Liver (tissue), 9 donors: ENCODE data around the gene LRCH4. TPM values are rescaled to one million over a fixed set of nuclear protein-coding genes. Genes with fewer than 3 reads are reported as not detected.
A peak's percentile ranks its signal among the peaks of the same experiment; 100 is the strongest.

Experiments
- DNase-seq: peaks from one replicate; pipeline ENCODE4 v3.0.0-alpha.2; 2017; ENCODE audit warnings: low spot score
- H3K27ac ChIP-seq, 2 donors: one replicate each; pipeline ENCODE4 v1.7.0; 2013; ENCODE audit warnings: inconsistent platforms in 2 of 2, low read length in 2 of 2, control low read depth in 1 of 2, low read depth in 1 of 2, mild to moderate bottlenecking in 1 of 2
- H3K27me3 ChIP-seq, 4 donors: one replicate each; pipeline versions ENCODE4 v1.6.1 to v1.7.0; 2013; ENCODE audit warnings: low read length in 3 of 4, inconsistent platforms in 1 of 4, mild to moderate bottlenecking in 1 of 4, moderate library complexity in 1 of 4; ENCODE audit not compliant: control insufficient read depth in 4 of 4, insufficient read depth in 4 of 4
- H3K36me3 ChIP-seq, 4 donors: one replicate each; pipeline versions ENCODE4 v1.6.1 to v1.7.0; 2013; ENCODE audit warnings: low read length in 3 of 4, mild to moderate bottlenecking in 3 of 4, low read depth in 1 of 4, moderate library complexity in 1 of 4; ENCODE audit not compliant: control insufficient read depth in 4 of 4, insufficient read depth in 3 of 4
- H3K4me1 ChIP-seq, 4 donors: one replicate each; pipeline versions ENCODE4 v1.6.1 to v1.7.0; 2013; ENCODE audit warnings: low read length in 3 of 4, mild to moderate bottlenecking in 3 of 4, moderate library complexity in 1 of 4; ENCODE audit not compliant: control insufficient read depth in 4 of 4, insufficient read depth in 4 of 4
- H3K4me3 ChIP-seq, 3 donors: one replicate each; pipeline versions ENCODE4 v1.6.1 to v1.7.0; 2013; ENCODE audit warnings: low read length in 3 of 3, control low read depth in 1 of 3, low read depth in 1 of 3, mild to moderate bottlenecking in 1 of 3
- H3K9ac ChIP-seq, 2 donors: one replicate each; pipeline ENCODE4 v1.7.0; 2013; ENCODE audit warnings: low read length in 2 of 2, mild to moderate bottlenecking in 2 of 2, moderate library complexity in 2 of 2, control low read depth in 1 of 2, low read depth in 1 of 2
- H3K9me3 ChIP-seq, 4 donors: one replicate each; pipeline versions ENCODE4 v1.6.1 to v1.7.0; 2013; ENCODE audit warnings: low read length in 3 of 4; ENCODE audit not compliant: control insufficient read depth in 4 of 4
- ATF3 ChIP-seq: IDR thresholded peaks from 2 replicates; pipeline ENCODE4 v1.6.1; 2016; ENCODE audit warnings: antibody characterized with exemption
- CTCF ChIP-seq: fragments of 150-350 bp; IDR thresholded peaks from 2 replicates; pipeline ENCODE4 v1.5.1; 2017; ENCODE audit warnings: improper control_type of control experiment, low read depth, low read length; ENCODE audit not compliant: missing input control
- EGR1 ChIP-seq, 2 donors: IDR thresholded peaks; 2 replicates each; pipeline ENCODE4 v1.6.1; 2016 to 2018; ENCODE audit warnings: antibody characterized with exemption in 2 of 2, low read depth in 2 of 2
- FOXA1 ChIP-seq: IDR thresholded peaks from 2 replicates; pipeline ENCODE4 v1.6.1; 2016; ENCODE audit warnings: antibody characterized with exemption
- FOXA2 ChIP-seq: IDR thresholded peaks from 2 replicates; pipeline ENCODE4 v1.6.1; 2016; ENCODE audit warnings: antibody characterized with exemption
- GABPA ChIP-seq, 2 donors: IDR thresholded peaks in 1 of 2; conservative IDR thresholded peaks in 1 of 2; 2 replicates each; pipeline ENCODE4 v1.6.1; 2016; ENCODE audit warnings: antibody characterized with exemption in 2 of 2, mild to moderate bottlenecking in 1 of 2, moderate library complexity in 1 of 2
- HNF4A ChIP-seq, 2 donors: conservative IDR thresholded peaks; 2 replicates each; pipeline ENCODE4 v1.6.1; 2016; ENCODE audit warnings: antibody characterized with exemption in 2 of 2, mild to moderate bottlenecking in 2 of 2
- HNF4G ChIP-seq: IDR thresholded peaks from 2 replicates; pipeline ENCODE4 v1.6.1; 2016; ENCODE audit warnings: antibody characterized with exemption
- JUND ChIP-seq, 2 donors: IDR thresholded peaks; 2 replicates each; pipeline ENCODE4 v1.6.1; 2016; ENCODE audit warnings: antibody characterized with exemption in 2 of 2
- MAX ChIP-seq: IDR thresholded peaks from 2 replicates; pipeline ENCODE4 v1.6.1; 2016; ENCODE audit warnings: antibody characterized with exemption
- NR2F2 ChIP-seq: IDR thresholded peaks from 2 replicates; pipeline ENCODE4 v1.6.1; 2016; ENCODE audit warnings: antibody characterized with exemption
- RAD21 ChIP-seq, 2 donors: IDR thresholded peaks; 2 replicates each; pipeline ENCODE4 v1.6.1; 2016; ENCODE audit warnings: antibody characterized with exemption in 2 of 2, mild to moderate bottlenecking in 2 of 2
- REST ChIP-seq: IDR thresholded peaks from 2 replicates; pipeline ENCODE4 v1.6.1; 2016; ENCODE audit warnings: antibody characterized with exemption, mild to moderate bottlenecking
- RXRA ChIP-seq, 2 donors: IDR thresholded peaks; 2 replicates each; pipeline ENCODE4 v1.6.1; 2017 to 2018; ENCODE audit warnings: antibody characterized with exemption in 2 of 2, mild to moderate bottlenecking in 1 of 2
- SP1 ChIP-seq: IDR thresholded peaks from 2 replicates; pipeline ENCODE4 v1.6.1; 2018; ENCODE audit warnings: antibody characterized with exemption, mild to moderate bottlenecking
- TAF1 ChIP-seq: conservative IDR thresholded peaks from 2 replicates; pipeline ENCODE4 v1.6.1; 2016; ENCODE audit warnings: antibody characterized with exemption, mild to moderate bottlenecking
- YY1 ChIP-seq: IDR thresholded peaks from 2 replicates; pipeline ENCODE4 v1.6.1; 2016; ENCODE audit warnings: antibody characterized with exemption, mild to moderate bottlenecking
- ZBTB33 ChIP-seq: IDR thresholded peaks from 2 replicates; pipeline ENCODE4 v1.6.1; 2016; ENCODE audit warnings: antibody characterized with exemption
- WGBS: extraction: QIAGEN DNeasy Blood & Tissue Kit; methylation state at CpG from one replicate; pipeline ENCODE4 v1.1.7; 2013; 5-methylcytosine and 5-hydroxymethylcytosine counted together
- polyA plus RNA-seq, 2 donors: library from polyadenylated mRNA; stranded (reverse) in 1 of 2; unstranded in 1 of 2; fragments of 200-250 nt in 1 of 2; fragments of >200 nt in 1 of 2; fragmentation: Nextera tagmentation in 1 of 2; extraction: Ambion mirVana in 1 of 2; gene quantifications; one replicate each; pipeline versions ENCODE4 v1.2.1 to v1.2.3, GENCODE V29; 2013 to 2015
- total RNA-seq, 2 donors: library from RNA; depleted of rRNA; stranded (reverse); fragments of >200 nt; gene quantifications; one replicate each; pipeline ENCODE4 v1.2.3, GENCODE V29; 2014
- donor health status: healthy.
- donor health status: healthy.
- donor health status: healthy.
- donor health status: healthy.
- donor health status: healthy.

LRCH4 gene
- total and polyA plus RNA-seq, 4 donors, result 8.2 to 25.8 (median 13.0) TPM

GRCh38 chr7:100545360-100546128, 40.4 kb downstream of the LRCH4 start:
- H3K9ac ChIP-seq, result peak overlapping the region; percentile 17 to 21
- no peak for DNase-seq
- peaks cover 0 to 15% (median 4%) of the 10 kb centered on the region in 4 donors for H3K36me3 ChIP-seq
- no peaks in the 10 kb centered on the region for H3K9me3 ChIP-seq
- peaks cover 18 to 75% (median 68%) of the 10 kb centered on the region in 4 donors for H3K4me1 ChIP-seq
- H3K27ac ChIP-seq, result peak overlapping the region; percentile 89 to 92
- no peak overlapping the region for H3K4me3 ChIP-seq
- no peaks in the 10 kb centered on the region for H3K27me3 ChIP-seq
- WGBS, result 16% methylated on average over 3 of the region's 3 CpGs
- no peak for TF ChIP-seq ZBTB33
- no peak for TF ChIP-seq NR2F2
- no peak for TF ChIP-seq CTCF
- no peak for TF ChIP-seq TAF1
- peak; percentile 24 for TF ChIP-seq ATF3
- peak; percentile 53 for TF ChIP-seq FOXA1
- no peak for TF ChIP-seq HNF4G
- peak in 1 of 2 donors; percentile 7 for TF ChIP-seq RAD21 (IDR thresholded peaks at IDR 0.05)
- peak; percentile 74 for TF ChIP-seq SP1
- peak; percentile 27 for TF ChIP-seq REST
- no peak for TF ChIP-seq RXRA (IDR thresholded peaks at IDR 0.05)
- no peak for TF ChIP-seq MAX
- peak; percentile 68 for TF ChIP-seq FOXA2
- TF ChIP-seq JUND (IDR thresholded peaks at IDR 0.05), result peak; percentile 78 to 85
- TF ChIP-seq YY1, result peak; percentile 1
- no peak for TF ChIP-seq EGR1 (IDR thresholded peaks at IDR 0.05; ENCODE audit: low read depth in 2 of 2)
- TF ChIP-seq GABPA (IDR thresholded peaks at IDR 0.05 in 1 of 2, conservative IDR thresholded peaks at IDR 0.05 in 1 of 2), result no peak
- no peak for TF ChIP-seq HNF4A (conservative IDR thresholded peaks at IDR 0.05)
